B cell (primary cell): Measurements from ENCODE around the gene C4A.

Experiments used
- EZH2 ChIP-seq: IDR thresholded peaks from 2 replicates; pipeline ENCODE4 v1.6.1; 2012; ENCODE audit warnings: borderline replicate concordance, low read depth, mild to moderate bottlenecking, moderate library complexity, low read length; ENCODE audit not compliant: insufficient read depth, poor library complexity, severe bottlenecking
- TF ChIP-seq, protein P1 (sequence below): fragments of 200-600 bp; IDR thresholded peaks from one replicate; pipeline ENCODE4 v1.8.0; 2022; ENCODE audit warnings: antibody characterized with exemption, mild to moderate bottlenecking

GRCh38 chr6:31933537-31933936, 48.3 kb upstream of the C4A start:
- TF ChIP-seq EZH2 = no peak
- TF ChIP-seq, protein P1, sequence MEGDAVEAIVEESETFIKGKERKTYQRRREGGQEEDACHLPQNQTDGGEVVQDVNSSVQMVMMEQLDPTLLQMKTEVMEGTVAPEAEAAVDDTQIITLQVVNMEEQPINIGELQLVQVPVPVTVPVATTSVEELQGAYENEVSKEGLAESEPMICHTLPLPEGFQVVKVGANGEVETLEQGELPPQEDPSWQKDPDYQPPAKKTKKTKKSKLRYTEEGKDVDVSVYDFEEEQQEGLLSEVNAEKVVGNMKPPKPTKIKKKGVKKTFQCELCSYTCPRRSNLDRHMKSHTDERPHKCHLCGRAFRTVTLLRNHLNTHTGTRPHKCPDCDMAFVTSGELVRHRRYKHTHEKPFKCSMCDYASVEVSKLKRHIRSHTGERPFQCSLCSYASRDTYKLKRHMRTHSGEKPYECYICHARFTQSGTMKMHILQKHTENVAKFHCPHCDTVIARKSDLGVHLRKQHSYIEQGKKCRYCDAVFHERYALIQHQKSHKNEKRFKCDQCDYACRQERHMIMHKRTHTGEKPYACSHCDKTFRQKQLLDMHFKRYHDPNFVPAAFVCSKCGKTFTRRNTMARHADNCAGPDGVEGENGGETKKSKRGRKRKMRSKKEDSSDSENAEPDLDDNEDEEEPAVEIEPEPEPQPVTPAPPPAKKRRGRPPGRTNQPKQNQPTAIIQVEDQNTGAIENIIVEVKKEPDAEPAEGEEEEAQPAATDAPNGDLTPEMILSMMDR = no peak
